ENCODE data around the gene ERCC6. TPM values are rescaled to one million over a fixed set of nuclear protein-coding genes. Genes with fewer than 3 reads are reported as not detected.

ERCC6 gene
- total RNA-seq, 1 donor from 2014 or later, result 31.0 TPM

DNA sequence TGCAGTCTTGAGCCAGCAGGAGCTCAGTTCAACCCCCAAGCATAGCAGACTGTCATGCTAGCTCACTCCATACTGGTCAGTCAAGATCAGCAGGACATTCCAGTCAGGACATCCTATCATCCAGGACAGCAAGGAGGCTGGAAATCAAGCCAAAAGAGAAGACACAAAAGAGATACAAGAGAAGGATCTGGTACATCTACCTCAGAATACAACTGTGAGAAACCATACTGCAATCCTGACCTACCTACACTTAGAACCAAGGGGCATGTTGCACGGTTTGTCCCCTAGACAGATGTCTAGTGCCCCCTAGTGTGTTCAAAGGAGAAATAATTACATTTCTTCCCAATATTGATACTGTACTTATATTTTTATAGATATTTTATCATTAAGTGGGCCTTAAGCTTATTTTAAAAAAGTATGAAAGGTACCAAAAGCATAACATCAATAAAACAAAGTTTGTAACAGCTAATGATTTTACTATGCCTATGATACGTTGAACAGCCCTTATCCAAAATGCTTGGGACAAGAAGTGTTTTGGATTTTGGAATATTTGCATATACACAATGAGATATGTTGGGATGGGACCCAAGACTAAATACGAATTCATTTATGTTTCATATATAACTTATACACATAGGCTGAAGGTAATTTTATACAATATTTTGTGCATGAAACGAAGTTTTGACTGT, 26.7 kb downstream of the ERCC6 start:
- no peak for DNase-seq (ENCODE audit: low spot score)

DNA sequence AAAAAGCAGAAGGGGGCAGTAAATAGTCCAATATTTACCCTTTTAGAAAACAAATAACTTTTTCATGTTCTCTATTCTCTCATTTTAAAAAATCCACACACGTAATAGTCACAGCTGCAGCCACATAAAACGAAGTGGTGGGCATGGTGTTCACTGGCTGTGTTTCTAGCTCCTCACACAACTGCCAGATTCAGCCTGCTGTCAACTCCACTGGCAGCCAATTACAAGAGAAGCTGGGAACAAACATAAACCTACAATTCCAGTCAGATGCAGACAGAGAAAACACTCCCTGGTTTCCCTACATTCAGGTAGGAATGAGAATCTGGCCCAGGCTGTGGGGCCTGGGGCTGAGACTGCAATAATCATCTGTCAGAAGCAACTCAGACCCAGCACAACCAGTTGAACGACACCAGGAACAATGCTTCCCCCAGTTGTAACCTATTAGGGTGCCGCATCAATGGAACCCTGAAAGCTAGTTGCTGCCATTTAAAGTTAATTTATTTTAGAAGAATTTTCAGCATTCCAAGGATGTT, 29.1 kb downstream of the ERCC6 start:
- DNase-seq (ENCODE audit: low spot score), result no peak

GRCh38 chr10:49508654-49509053, 30.3 kb downstream of the ERCC6 start:
- DNase-seq (ENCODE audit: low spot score), result no peak

DNA sequence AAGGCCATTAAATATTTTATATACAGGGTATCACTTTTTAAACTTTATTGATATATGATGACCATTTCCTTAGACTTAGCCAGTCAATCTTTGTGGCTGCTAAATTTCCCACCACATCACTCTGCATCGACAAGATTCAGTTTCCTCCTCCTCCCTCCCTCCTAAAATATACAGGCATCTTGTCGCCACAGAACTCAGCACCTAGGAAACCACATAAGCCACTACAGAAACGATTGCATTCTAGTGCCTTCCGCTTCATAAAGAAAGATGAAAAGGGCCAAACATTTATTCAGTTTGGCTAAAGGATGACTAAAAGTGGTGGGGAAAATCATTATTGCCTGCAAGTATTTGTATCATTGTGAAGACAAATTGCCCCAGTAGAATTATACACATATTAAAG, 30.7 kb downstream of the ERCC6 start:
- no peak for DNase-seq (ENCODE audit: low spot score)

- no peak for DNase-seq (ENCODE audit: low spot score)
Measured at GRCh38 chr10:49505589-49505988, 33.3 kb downstream of the ERCC6 start.

GRCh38 chr10:49505076-49505475, 33.8 kb downstream of the ERCC6 start:
- no peak for DNase-seq (ENCODE audit: low spot score)

DNA sequence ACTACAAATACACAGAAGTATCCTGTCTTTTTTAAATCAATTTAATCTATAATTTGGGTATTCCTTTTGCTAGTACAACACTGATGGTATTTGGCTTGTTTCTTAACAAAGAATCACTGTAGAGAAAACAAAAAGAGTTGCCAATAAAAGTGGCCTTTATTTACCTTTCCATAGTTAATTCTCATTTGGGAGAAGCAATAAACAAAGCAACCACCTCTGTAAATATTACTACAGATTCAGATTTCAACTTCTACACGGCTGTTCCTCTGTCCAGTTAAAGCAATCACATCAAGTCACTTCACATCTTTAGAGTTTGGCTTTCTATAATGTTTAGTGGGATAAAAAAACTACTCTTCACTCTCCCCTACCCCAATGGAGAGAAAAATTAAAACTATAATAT, 34.4 kb downstream of the ERCC6 start:
- no peak for DNase-seq (ENCODE audit: low spot score)

DNA sequence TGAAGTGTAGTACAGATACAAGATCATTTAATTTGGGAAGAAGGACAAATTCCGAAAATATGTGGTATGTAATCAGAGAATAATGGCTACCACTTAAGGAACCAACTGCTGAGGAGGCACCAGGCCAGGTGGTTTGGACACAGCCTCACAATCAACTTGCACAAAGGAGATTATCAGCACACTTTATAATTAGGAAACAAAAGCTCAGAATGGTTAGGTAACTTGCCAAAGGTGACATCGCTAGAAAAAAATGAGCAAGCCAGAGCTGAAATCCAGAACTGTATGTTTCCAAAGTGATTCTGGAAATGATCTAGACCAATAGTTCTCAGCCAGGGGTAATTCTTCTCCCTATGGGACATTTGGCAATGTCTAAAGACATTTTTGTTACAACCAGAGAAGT, 36.6 kb downstream of the ERCC6 start:
- no peak for DNase-seq (ENCODE audit: low spot score)

GRCh38 chr10:49500412-49500811, 38.5 kb downstream of the ERCC6 start:
- DNase-seq (ENCODE audit: low spot score), result no peak

DNA sequence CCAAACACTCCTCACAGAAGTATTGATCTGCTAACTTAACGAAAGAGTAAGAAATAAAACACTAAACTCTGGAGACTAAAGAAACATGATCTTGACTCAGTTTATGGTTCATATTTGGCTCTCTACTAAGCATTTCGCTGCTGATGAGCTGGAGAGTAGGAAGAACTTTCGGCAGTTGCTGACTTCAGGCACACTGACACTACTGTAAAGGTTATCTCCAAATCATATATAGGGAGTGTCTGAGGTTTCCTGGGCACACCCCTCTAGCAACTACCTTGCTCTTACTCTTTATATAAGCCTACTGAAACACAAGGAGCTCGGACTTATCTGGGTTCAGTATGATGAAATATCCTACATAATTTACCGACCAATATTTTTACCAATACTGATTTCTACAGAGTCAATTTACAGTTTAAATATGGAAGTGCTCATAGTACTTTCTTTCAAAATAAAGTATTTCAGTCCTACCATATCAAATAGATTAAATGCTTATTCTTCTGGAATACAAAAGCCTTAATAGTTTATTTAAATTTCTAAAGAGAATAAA, 39.5 kb downstream of the ERCC6 start:
- DNase-seq (ENCODE audit: low spot score), result no peak

- DNase-seq (ENCODE audit: low spot score), result no peak
Measured at GRCh38 chr10:49498425-49498824, 40.5 kb downstream of the ERCC6 start.

- no peak for DNase-seq (ENCODE audit: low spot score)
Measured at GRCh38 chr10:49497358-49497757, 41.6 kb downstream of the ERCC6 start.

GRCh38 chr10:49488056-49488717, 50.7 kb downstream of the ERCC6 start:
- DNase-seq (ENCODE audit: low spot score), result no peak

- no peak for DNase-seq (ENCODE audit: low spot score)
Measured at GRCh38 chr10:49486738-49487137, 52.2 kb downstream of the ERCC6 start.

DNA sequence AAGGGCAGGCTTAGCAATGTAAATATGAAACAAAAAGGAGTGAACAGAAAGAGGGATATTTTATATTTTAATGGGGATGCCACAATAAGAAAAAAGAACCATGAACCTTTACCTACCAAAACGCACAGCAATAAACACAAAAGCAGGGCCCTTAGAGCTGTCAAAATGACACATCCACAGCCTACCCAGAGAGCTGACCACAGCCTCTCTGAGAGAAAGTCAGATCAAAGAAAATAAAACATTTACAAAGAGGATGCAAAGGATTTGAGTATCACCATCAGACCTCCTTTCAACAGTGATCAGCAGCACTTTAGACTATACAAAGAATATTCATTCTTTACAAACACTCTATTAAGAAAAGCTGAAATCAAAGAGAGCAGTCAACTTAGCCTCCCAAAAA, 52.9 kb downstream of the ERCC6 start:
- no peak for DNase-seq (ENCODE audit: low spot score)

GRCh38 chr10:49484486-49485235, 54.3 kb downstream of the ERCC6 start:
- DNase-seq (ENCODE audit: low spot score), result no peak

DNA sequence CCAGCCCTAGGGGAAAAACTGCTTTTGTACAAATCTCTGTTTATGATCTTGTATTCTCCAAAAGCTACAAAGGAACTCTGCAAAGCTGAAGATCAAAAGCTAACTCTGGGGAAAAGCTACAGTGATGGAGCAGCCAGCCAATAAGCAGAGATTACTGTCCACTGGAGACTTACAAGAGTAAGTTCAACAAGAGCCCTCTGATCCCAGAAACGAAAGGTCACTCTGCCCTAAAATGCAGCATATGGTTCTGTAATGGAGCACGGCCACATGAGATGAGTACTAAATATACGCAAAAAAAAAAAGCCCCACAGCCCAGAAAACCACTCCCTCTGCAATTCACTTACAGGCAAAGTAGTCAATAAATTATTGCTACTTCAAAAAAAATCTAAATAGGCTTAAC, 60.1 kb downstream of the ERCC6 start:
- no peak for DNase-seq (ENCODE audit: low spot score)

DNA sequence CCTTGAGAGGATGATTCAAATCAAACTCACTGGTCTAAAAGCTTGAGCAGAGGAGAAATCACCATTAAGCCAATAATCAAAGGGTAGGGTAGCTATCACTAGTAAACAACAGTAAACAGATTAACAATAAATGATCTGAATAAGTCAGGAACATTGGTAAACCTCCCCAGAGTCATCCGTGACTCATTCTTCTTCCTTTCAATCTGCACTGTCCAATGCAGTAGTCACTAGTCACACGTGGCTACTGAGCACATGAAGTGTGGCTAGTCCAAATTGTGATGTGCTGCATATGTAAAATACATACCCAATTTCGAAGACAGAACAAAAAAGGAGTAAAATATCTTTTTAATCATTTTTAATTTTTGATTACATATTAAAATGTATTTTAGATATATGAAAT, 64.0 kb downstream of the ERCC6 start:
- no peak for DNase-seq (ENCODE audit: low spot score)

DNA sequence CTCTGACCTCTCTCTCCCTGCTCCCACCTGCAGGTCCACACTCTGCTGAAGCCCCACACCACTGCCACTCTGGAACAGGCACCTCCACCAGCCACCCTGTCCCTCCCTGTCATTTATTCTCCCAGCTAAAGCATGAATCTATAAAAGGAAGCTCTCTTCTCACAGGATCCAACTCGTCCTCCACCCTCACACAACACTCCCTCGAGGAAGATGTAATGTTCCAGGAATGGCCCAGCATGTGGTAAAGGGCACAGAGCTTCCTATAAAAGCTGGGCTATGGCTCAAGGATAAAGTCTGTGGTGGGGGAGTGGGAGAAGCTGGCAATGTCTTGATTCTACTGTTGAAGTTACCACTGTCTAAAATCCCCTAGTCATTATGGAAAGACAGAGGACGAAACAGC, 67.4 kb downstream of the ERCC6 start:
- DNase-seq (ENCODE audit: low spot score), result no peak

- DNase-seq (ENCODE audit: low spot score), result no peak
Measured at GRCh38 chr10:49465736-49466135, 73.2 kb downstream of the ERCC6 start.
